Spinal cord (tissue), 10 donors: ENCODE data around the gene ARHGEF7. TPM values are rescaled to one million over a fixed set of nuclear protein-coding genes. Genes with fewer than 3 reads are reported as not detected.

Source experiments
- DNase-seq, 6 donors: peaks; one replicate each; pipeline versions ENCODE4 v3.0.0 to v3.0.0-alpha.2; 2013 to 2015; ENCODE audit warnings: low spot score in 6 of 6, low read depth in 4 of 6
- H3K27ac ChIP-seq: one replicate; pipeline ENCODE4 v1.5.1; 2013; ENCODE audit warnings: low read depth, low read length, control low read depth
- H3K27me3 ChIP-seq: one replicate; pipeline ENCODE4 v1.6.1; 2013; ENCODE audit warnings: low read length; ENCODE audit not compliant: control insufficient read depth, insufficient read depth
- H3K36me3 ChIP-seq: one replicate; pipeline ENCODE4 v1.6.1; 2013; ENCODE audit warnings: low read length; ENCODE audit not compliant: control insufficient read depth, insufficient read depth
- H3K4me1 ChIP-seq: one replicate; pipeline ENCODE4 v1.6.1; 2013; ENCODE audit warnings: low read length; ENCODE audit not compliant: control insufficient read depth, insufficient read depth
- H3K4me3 ChIP-seq: one replicate; pipeline ENCODE4 v1.5.1; 2013; ENCODE audit warnings: low read depth, low read length, control low read depth
- H3K9me3 ChIP-seq: one replicate; pipeline ENCODE4 v1.6.1; 2013; ENCODE audit warnings: low read length; ENCODE audit not compliant: control insufficient read depth, insufficient read depth
- WGBS: methylation state at CpG from one replicate; pipeline ENCODE4 v1.1.5; 2013; ENCODE audit warnings: missing lambda C conversion rate; ENCODE audit not compliant: insufficient coverage; 5-methylcytosine and 5-hydroxymethylcytosine counted together
- polyA plus RNA-seq, 2 donors: library from polyadenylated mRNA; unstranded; fragments of 120-200 nt; gene quantifications; one replicate each; pipeline ENCODE4 v1.2.1, GENCODE V29; 2013; ENCODE audit not compliant: insufficient read length in 2 of 2
- total RNA-seq, 2 donors: library from RNA; depleted of rRNA in 1 of 2; stranded (reverse); fragments of 120-200 nt in 1 of 2; fragments of >200 nt in 1 of 2; gene quantifications; one replicate each; pipeline versions ENCODE4 v1.2.3 to v1.2.4, GENCODE V29; 2013 to 2014
- donor health status: healthy.

The ARHGEF7 gene
- total and polyA plus RNA-seq, 4 donors = 66.1 to 140 (median 120) TPM

DNA sequence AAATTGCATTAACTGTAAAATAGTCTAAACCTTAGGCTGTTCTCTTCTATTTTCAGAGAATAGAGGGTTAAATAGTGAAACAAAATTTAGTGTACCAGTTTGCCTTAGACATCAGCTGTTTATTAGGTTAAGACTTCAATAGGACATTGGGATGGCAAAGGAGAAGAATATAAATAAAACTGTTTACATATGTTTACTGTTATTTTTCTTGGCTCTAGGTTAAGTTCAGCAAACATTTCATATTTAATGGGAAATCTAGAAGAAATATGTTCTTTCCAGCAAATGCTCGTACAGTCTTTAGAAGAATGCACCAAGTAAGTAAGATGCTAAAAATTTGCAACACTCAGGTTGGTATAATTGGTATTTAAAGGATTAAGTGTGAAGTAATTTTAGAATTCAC, 128.9 kb downstream of the ARHGEF7 start:
- Histone ChIP-seq H3K36me3 (peaks cover 21% of the 10 kb centered on the region), H3K4me1 (peaks cover 23% of the 10 kb centered on the region), H3K4me3 (no peak overlapping the region), H3K27me3 (no peaks in the 10 kb centered on the region), H3K27ac (no peak overlapping the region), H3K9me3 (no peaks in the 10 kb centered on the region)
- no CpG with 5 or more reads among the region's 1 CpG for WGBS
- DNase-seq = no peak

DNA sequence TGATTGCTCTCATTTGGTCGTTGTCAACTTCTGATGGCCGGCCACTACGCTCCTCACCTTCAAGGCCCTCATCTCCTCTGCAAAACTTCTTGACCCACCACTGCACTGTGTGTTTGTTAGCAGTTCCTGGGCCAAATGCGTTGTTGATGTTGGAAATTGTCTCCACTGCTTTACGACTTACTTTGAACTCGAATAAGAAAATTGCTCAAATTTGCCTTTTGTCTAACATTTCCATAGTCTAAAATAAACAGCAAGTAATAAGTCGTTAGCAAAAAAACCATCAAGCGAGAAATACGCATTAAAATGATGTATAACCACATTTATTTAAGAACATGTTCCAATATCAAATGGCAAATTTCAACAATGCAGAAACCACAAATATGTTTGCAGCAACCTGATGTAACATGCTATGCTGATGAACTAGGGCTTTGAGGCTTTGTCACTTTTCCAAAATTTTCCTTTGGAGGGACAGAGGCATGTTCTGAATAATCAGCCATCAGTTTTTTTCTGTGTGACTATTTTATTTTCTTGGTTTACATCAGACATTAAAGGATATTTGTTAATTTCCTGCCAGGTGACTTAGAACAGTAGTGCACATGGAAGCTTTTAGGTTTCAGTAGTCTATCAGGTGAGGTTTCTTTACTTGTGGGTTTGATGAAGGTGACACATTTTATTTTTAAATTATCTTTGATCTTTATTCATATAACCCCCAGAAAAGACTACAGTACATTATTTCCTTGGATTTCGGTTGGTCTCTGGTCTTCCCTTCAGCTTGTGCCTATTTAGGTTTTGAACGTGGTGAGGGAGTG, 130.7 kb downstream of the ARHGEF7 start:
- no peak overlapping the region for H3K27ac ChIP-seq
- DNase-seq = no peak

DNA sequence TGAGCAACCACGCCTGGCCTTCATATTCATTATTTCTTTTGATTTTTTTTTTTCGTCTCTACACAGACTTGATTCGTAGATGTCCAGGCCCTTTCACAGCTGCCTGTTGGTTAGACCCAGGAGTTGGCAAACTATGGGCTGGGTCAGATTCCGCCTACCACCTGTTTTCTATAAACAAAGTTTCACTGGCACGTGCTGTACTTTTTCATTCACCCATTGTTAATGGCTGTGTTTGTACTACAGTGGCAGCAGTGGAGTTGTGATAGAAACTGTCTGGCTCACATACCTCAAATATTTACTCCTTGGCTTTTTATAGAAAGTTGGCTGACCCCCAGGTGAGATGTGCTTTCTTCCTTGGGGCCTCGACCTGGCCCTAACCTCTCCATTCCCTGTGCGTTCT, 132.4 kb downstream of the ARHGEF7 start:
- H3K4me3 ChIP-seq = no peak overlapping the region
- peaks cover 10% of the 10 kb centered on the region for H3K4me1 ChIP-seq
- H3K27me3 ChIP-seq = no peaks in the 10 kb centered on the region
- H3K36me3 ChIP-seq = peaks cover 22% of the 10 kb centered on the region
- no peak for DNase-seq
- no peak overlapping the region for H3K27ac ChIP-seq
- 100% methylated on average over 1 of the region's 7 CpGs for WGBS
- no peaks in the 10 kb centered on the region for H3K9me3 ChIP-seq

More for the DNA sequence above, 130.7 kb downstream of the ARHGEF7 start:
- Histone ChIP-seq H3K27me3 (no peaks in the 10 kb centered on the region), H3K4me3 (no peak overlapping the region), H3K36me3 (peaks cover 17% of the 10 kb centered on the region), H3K9me3 (no peaks in the 10 kb centered on the region), H3K4me1 (peaks cover 24% of the 10 kb centered on the region)
- WGBS = 87% methylated on average over 3 of the region's 11 CpGs

DNA sequence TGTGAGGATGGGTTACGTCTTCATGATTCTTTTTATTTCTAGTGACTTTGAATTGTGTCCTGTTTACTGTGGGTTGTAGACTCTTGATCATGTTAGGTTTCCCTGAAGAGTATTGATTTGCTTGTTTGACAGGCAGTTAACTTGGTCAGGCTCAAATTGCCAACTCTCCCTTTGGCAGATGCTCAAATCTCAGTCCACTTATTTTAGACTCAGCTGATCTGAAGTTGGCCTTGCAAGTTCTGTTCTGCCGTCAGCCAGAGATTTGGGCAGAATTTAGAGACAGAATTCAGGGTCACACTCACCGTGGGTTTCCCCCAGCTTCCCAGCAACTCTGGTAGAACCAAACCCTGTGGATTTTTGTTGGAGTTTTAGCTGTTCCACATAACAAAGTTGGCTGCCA, 133.7 kb downstream of the ARHGEF7 start:
- no peak overlapping the region for H3K27ac ChIP-seq
- 78% methylated on average over 2 of the region's 3 CpGs for WGBS
- peaks cover 29% of the 10 kb centered on the region for H3K36me3 ChIP-seq

DNA sequence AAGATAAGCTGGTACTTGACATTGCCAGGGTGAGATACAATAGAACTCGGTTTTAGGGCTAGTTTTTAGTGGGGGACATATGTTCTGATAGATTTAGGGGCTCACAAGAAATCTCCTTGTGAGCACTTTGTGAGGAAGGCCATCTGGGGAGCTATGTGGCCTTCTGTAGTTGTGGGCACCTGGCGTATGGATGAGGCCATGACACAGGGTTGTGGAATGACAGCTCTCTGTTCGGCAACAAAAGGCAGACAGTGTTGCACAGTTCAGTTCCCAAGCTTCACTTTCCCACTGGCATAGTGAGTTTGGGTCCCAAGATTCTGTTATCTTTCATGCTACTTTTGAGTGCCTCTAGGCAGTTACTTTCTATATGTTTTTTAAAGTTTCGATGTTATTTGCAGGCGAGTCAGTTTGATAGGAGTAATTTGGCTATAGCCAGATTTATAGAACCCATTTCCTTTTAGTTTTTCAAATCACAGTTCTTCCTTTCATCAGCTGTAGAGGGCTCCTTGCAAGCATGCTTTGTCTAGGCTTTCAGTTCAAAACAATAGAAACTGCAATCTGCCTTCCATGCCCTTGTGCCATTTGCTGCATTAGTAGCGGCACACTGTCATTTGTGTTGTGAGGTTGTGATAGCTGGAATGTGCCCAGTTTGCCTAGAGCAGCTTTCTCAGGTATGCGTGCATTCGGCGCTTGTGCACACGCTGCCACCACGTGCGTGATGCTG, 134.7 kb downstream of the ARHGEF7 start:
- peak in 1 of 6 donors; percentile 42 for DNase-seq
- Histone ChIP-seq H3K9me3 (no peaks in the 10 kb centered on the region), H3K27ac (no peak overlapping the region), H3K27me3 (no peaks in the 10 kb centered on the region), H3K4me1 (peaks cover 11% of the 10 kb centered on the region), H3K4me3 (no peak overlapping the region), H3K36me3 (peaks cover 28% of the 10 kb centered on the region)
- WGBS = 89% methylated on average over 10 of the region's 12 CpGs

More for the DNA sequence above, 133.7 kb downstream of the ARHGEF7 start:
- no peaks in the 10 kb centered on the region for H3K9me3 ChIP-seq
- no peak overlapping the region for H3K4me3 ChIP-seq
- peaks cover 11% of the 10 kb centered on the region for H3K4me1 ChIP-seq
- H3K27me3 ChIP-seq = no peaks in the 10 kb centered on the region
- DNase-seq = no peak

DNA sequence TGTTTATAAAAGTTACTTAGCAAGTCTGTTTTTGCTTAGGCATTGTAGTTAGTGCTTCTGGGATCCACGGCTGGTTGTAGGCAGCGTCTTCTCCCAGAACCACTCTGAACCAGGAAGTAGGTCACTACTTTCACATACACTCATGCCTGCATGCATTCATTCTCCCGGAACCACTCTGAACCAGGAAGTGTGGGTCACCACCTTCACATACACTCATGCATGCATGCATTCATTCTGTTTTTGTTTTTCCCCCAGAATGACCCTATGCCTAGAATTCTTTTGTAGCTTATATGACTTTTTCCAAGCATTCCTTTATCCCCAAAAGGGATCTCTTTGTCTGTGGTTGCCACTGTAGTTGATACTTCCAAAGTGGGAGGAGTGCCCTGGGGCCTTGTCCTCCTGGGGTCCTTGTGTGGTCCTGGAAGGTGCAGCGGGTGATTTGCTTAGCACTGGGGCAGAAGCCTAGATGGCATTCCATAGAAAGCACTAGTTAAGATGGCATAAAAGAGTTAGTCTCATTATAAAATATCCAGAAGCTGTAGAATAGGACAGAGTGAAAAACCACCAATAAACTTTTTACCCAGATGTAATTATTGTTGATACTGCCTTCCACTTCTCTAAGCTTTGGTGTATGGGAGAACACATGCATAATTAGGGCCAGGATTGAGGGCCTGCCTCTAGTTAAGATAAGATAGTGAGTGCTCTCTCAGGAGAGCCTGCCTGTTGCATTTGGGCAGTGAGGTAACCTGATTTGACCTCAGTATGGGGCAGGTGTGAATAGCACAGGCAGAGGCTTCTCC, 136.7 kb downstream of the ARHGEF7 start:
- H3K9me3 ChIP-seq = no peaks in the 10 kb centered on the region
- 88% methylated on average over 3 of the region's 4 CpGs for WGBS
- H3K4me1 ChIP-seq = peaks cover 11% of the 10 kb centered on the region
- no peak overlapping the region for H3K4me3 ChIP-seq
- H3K36me3 ChIP-seq = peaks cover 34% of the 10 kb centered on the region
- DNase-seq = no peak
- no peak overlapping the region for H3K27ac ChIP-seq
- H3K27me3 ChIP-seq = no peaks in the 10 kb centered on the region

DNA sequence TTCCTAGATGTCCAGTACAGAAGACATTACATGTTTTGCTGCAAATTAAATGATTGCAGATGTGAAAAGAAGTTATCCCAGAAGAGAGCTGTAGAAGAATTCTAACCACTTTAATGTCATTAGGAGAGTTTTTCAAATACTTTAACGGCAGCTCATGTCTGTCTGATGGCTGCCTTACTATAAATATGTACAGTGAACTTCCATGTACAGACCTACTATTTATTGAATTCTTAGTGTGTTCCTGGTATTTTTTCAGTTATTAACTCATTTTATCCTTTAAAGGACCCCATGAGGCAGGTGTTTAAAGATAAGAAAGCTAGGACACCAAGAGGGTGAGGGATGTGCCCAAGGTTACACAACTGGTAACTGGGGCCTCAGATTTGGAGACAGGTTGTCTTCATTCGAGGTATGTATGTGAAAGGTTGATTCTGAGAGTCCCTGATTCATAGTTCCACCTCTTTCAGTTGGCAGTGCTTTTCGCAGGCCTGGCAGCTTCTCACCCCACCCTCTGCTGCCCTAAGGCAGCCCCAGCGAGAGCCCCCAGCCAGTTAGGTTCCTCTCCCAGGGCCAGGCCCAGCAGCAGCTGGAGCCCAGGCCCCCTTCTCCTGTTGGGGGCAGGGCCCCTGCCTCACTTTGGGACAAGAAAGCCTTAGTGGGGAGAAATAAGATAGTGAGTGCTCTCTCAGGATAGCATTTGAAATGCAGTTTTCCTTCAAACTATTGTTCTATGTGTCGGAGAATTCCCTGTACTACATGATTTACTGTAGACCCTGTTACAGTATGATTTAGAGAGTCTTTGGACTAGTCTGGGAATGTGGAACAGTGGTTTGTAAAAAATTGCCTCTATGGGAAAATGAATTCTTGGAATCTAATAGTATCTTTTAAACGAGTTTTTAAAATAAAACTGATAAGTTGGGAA, 137.6 kb downstream of the ARHGEF7 start:
- Histone ChIP-seq H3K9me3 (no peaks in the 10 kb centered on the region), H3K4me1 (peaks cover 11% of the 10 kb centered on the region), H3K27me3 (no peaks in the 10 kb centered on the region), H3K36me3 (peaks cover 33% of the 10 kb centered on the region), H3K4me3 (no peak overlapping the region), H3K27ac (no peak overlapping the region)
- DNase-seq = peak in 1 of 6 donors; percentile 39
- WGBS = 85% methylated on average over 2 of the region's 6 CpGs

DNA sequence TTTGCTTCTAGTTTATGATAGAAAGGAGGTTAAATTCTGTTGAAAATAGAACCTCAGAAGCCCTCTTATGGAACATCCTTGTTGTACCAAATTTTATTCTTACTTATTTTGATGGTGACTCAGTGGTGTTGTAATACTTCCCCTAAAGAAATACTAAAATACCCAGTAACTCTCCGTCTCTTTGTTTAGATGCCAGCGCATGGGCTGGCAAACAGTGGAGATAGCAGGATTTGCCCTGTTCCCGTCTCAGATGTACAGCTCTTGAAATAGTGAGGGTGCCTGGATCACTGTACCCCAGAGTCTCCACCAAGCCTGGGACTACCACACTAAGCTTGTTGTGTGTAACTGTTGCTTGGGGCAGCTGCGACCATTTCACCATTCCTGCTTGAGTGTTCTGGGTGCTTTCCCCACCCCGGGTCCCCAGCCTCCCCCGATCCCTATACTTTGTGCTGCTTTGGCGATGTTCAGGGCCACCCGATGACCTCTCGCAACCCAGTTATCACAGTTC, 138.3 kb downstream of the ARHGEF7 start:
- 100% methylated on average over 7 of the region's 9 CpGs for WGBS
- no peak overlapping the region for H3K27ac ChIP-seq

More for the DNA sequence above, 138.3 kb downstream of the ARHGEF7 start:
- Histone ChIP-seq H3K4me3 (no peak overlapping the region), H3K4me1 (peaks cover 11% of the 10 kb centered on the region), H3K9me3 (no peaks in the 10 kb centered on the region), H3K36me3 (peaks cover 39% of the 10 kb centered on the region), H3K27me3 (no peaks in the 10 kb centered on the region)
- no peak for DNase-seq
